NT2/D1 (cell line): Measurements from ENCODE around the gene UGT2A3.
"Not testable (repeated sequence)": the region's sequence is repeated elsewhere in the genome, so short reads cannot be mapped to it uniquely, and the experiment has no call there.

ENCODE experiments used
- DNase-seq: peaks from one replicate; pipeline ENCODE4 v3.0.0-alpha.2; 2011; ENCODE audit warnings: low read depth, low spot score
- H3K27me3 ChIP-seq: 2 replicates; pipeline ENCODE4 v1.6.0; 2011; ENCODE audit warnings: mild to moderate bottlenecking; ENCODE audit not compliant: insufficient read length, insufficient read depth
- H3K36me3 ChIP-seq: 2 replicates; pipeline ENCODE4 v1.6.1; 2011; ENCODE audit warnings: mild to moderate bottlenecking, low read length, mixed read lengths; ENCODE audit not compliant: insufficient read depth, insufficient read length
- H3K4me1 ChIP-seq: 2 replicates; pipeline ENCODE4 v1.5.1; 2011; ENCODE audit not compliant: insufficient read depth, insufficient read length
- H3K4me3 ChIP-seq: 2 replicates; pipeline ENCODE4 v1.5.1; 2011; ENCODE audit warnings: low read depth; ENCODE audit not compliant: insufficient read length
- H3K9ac ChIP-seq: 2 replicates; pipeline ENCODE4 v1.6.0; 2011; ENCODE audit warnings: low read depth; ENCODE audit not compliant: insufficient read length
- H3K9me3 ChIP-seq: 2 replicates; pipeline ENCODE4 v1.5.1; 2011; ENCODE audit warnings: mild to moderate bottlenecking, low read length; ENCODE audit not compliant: insufficient read depth
- SUZ12 ChIP-seq: IDR thresholded peaks from 2 replicates; pipeline ENCODE4 v1.6.1; 2011; ENCODE audit not compliant: insufficient read length, insufficient read depth; ENCODE audit errors: extremely low read depth
- YY1 ChIP-seq: IDR thresholded peaks from 2 replicates; pipeline ENCODE4 v1.6.1; 2011; ENCODE audit not compliant: insufficient read length, insufficient read depth
- ZNF274 ChIP-seq: IDR thresholded peaks from 2 replicates; pipeline ENCODE4 v1.6.1; 2011; ENCODE audit warnings: mild to moderate bottlenecking, low read depth, low read length

The UGT2A3 gene

DNA sequence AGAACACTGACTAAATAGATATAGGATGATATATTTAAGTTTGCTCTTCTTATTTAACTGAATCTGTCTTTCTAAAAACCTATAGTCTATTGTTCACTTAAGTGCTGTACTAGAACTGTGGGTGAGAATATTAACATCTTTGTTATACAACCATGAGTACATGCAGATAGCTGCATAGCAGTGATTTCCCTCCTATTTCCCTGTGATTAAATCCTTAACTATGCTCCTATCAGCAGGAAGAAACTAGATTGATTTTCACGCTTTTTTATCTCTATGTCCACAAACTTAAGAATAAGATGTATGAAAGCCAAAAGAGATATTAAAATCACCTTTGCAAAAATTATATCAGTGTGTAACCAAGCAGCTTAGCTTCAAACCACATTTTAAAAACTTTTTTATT, 11.3 kb upstream of the UGT2A3 start:
- Histone ChIP-seq H3K4me3 (no peak overlapping the region), H3K27me3 (no peaks in the 10 kb centered on the region), H3K4me1 (no peaks in the 10 kb centered on the region), H3K9me3 (no peaks in the 10 kb centered on the region), H3K9ac (no peak overlapping the region), H3K36me3 (no peaks in the 10 kb centered on the region)
- TF ChIP-seq SUZ12: no peak
- no peak for TF ChIP-seq YY1
- TF ChIP-seq ZNF274: no peak
- no peak for DNase-seq

DNA sequence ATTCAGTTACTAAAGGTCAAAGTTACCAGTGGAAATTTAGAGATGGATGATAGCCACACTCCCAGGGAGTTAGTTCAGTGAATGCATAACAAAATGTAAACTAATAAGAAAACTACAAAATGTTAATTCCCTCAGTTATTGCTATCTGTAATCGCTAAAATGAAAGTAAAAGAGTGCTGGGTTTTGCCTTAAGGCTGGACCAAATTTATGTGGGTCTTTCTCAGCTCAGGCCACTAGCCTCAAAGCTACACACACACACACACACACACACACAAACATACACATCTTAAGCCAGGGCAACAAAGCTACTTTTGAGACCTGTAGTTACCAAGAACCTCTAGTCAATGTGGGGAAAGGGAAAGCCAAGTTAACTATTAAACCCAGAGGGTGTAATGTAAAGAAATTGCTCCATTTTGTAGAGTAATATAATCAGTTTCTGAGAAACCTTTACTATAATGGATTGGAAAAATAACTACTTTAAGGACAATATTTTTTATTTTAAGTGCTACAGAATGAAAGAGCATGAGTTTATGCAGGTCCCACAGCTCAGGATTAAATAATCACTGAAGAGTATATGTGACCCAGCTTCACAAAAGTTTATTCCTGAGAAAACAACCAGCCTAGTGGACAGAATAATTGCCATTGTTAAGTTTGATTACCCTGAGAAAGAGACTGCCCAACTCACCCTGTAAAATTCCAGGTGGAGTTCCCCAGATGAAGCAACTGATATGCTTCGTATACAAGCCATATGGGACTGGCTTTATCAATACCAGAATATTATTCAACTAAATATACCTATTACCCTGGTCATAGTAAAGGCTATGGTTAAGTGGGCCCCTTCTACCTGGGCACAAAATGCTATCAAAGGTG, 8.9 kb upstream of the UGT2A3 start:
- H3K9ac ChIP-seq: no peak overlapping the region
- H3K36me3 ChIP-seq: no peaks in the 10 kb centered on the region
- no peak overlapping the region for H3K4me3 ChIP-seq
- no peak for TF ChIP-seq SUZ12
- TF ChIP-seq ZNF274: no peak
- TF ChIP-seq YY1: no peak
- no peaks in the 10 kb centered on the region for H3K27me3 ChIP-seq
- DNase-seq: no peak
- H3K4me1 ChIP-seq: no peaks in the 10 kb centered on the region
- H3K9me3 ChIP-seq: no peaks in the 10 kb centered on the region

DNA sequence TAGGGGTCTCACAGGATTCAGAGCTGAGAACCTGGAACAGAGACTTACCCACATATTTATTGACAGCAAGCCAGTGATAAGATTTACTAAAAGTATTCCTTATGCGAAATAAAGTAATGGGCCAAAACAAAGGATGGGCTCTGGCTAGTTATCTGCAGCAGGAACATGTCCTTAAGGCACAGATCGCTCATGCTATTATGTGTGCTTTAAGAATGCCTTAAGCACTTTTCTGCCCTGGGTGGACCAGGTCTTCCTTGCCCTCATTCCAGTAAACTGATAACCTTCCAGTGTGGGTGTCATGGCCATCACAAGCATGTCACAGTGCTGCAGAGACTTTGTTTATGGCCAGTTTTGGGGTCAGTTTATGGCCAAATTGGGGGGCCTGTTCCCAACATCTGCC, 7.5 kb upstream of the UGT2A3 start:
- H3K9ac ChIP-seq, H3K27me3 ChIP-seq, H3K4me3 ChIP-seq, H3K9me3 ChIP-seq, H3K36me3 ChIP-seq, DNase-seq, H3K4me1 ChIP-seq: not testable (repeated sequence)

DNA sequence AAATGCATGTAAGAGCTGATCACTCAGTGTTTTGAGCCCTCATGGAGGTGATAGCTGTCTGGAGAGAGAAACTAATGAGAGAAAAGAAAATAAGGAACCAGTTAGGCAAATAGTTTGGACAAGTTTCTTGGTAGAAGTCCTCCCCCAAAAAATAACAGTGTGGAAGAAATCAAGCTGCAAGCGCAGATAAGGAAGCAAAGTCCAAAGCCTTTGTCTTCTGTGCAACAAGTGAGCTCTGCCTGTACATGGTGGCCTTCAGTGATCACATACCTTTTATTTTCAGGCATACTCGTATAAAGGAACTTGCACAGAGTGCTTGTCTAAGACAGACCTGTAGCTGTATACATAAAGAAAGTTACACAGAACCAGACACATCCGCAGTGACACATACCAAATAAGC, 2.5 kb upstream of the UGT2A3 start:
- TF ChIP-seq SUZ12 (no peak), YY1 (no peak), ZNF274 (no peak)
- H3K9ac ChIP-seq: no peak overlapping the region
- no peaks in the 10 kb centered on the region for H3K36me3 ChIP-seq
- H3K27me3 ChIP-seq: no peaks in the 10 kb centered on the region
- no peak for DNase-seq
- no peaks in the 10 kb centered on the region for H3K4me1 ChIP-seq
- no peaks in the 10 kb centered on the region for H3K9me3 ChIP-seq
- H3K4me3 ChIP-seq: no peak overlapping the region

DNA sequence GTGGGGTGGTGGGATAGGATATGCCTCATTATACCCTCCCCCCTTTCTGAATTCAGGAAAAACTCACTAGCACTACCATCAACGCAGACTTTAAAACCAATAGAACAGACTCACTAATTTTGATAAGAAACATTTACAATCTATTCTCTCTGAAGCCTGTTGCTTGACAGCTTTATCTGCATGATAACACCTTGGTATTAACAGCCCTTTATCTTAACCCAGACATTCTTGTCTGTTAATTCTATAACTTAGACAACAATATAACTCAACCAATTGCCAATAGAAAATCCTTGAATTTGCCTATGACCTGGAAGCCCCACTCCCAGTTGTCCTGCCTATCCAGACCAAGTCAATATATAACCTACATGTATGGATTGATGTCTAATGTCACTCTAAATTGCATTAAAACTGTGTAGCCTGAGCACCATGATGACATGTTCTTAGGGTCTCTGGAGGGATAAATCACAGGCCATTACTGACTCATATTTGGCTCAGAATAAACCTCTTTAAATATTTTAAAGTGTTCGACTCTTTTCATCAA, 1.5 kb upstream of the UGT2A3 start:
- Histone ChIP-seq H3K36me3 (no peaks in the 10 kb centered on the region), H3K9me3 (no peaks in the 10 kb centered on the region), H3K27me3 (no peaks in the 10 kb centered on the region), H3K9ac (no peak overlapping the region), H3K4me3 (no peak overlapping the region), H3K4me1 (no peaks in the 10 kb centered on the region)
- TF ChIP-seq ZNF274: no peak
- no peak for TF ChIP-seq YY1
- no peak for TF ChIP-seq SUZ12
- DNase-seq: no peak

DNA sequence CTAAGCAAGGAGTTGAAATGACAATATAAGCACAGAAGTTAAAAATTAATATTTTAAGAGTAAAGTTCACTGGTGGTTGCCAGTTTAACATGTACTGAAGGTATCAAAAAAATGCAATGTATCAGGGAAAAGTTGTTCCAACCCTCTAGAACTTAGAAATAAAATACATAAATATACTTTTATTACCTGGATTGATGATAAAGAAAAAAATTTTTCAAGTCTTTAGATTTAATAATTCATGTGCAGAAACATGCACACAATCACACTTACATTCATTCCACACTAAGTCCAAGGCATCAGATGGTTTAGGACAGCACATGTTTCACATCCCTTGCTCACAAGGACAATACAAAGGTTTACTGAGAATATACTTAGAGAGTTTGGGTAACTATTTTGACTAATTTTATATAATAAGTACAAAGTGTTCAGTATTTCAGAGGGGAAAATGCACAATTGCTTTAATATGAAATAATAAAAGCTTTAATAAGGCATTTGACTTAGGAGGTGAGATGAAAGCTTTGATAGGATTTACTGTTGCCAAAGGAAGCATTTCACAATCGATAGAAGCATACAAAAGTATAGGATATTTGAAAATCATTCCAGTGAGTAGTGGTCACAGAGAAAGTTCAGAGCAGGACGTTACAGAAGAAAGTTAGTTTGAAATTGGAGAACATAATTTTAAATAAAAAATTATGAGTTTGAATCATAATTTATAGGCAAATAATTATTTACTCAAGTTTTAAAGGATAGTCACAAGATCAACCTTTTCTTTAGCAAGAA, 392 bp upstream of the UGT2A3 start:
- no peak overlapping the region for H3K9ac ChIP-seq
- no peaks in the 10 kb centered on the region for H3K9me3 ChIP-seq
- DNase-seq: no peak
- no peak for TF ChIP-seq SUZ12
- TF ChIP-seq YY1: no peak
- no peak for TF ChIP-seq ZNF274
- H3K27me3 ChIP-seq: no peaks in the 10 kb centered on the region
- H3K36me3 ChIP-seq: no peaks in the 10 kb centered on the region
- H3K4me1 ChIP-seq: no peaks in the 10 kb centered on the region
- no peak overlapping the region for H3K4me3 ChIP-seq

DNA sequence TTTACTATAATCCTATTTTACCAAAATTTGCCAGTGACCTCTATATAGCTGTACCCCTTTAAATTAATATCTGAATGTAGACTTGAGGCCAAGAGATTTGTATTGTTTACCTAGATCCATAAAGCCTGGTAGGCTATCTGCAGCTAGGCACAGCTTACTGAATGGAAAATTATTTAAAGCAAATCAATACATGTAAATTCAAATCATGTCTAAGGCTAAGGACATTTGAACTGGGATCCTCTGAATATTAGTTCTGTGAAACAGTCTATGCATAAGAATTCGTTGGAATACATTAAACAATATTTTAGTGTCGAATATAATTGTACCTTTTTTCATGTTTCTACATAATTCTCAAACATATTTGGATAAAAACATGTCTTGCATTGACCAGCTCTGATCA, 1.6 kb downstream of the UGT2A3 start:
- Histone ChIP-seq H3K9me3 (no peaks in the 10 kb centered on the region), H3K36me3 (no peaks in the 10 kb centered on the region), H3K4me1 (no peaks in the 10 kb centered on the region), H3K9ac (no peak overlapping the region), H3K4me3 (no peak overlapping the region), H3K27me3 (no peaks in the 10 kb centered on the region)
- DNase-seq: no peak
- TF ChIP-seq SUZ12 (no peak), ZNF274 (no peak), YY1 (no peak)

DNA sequence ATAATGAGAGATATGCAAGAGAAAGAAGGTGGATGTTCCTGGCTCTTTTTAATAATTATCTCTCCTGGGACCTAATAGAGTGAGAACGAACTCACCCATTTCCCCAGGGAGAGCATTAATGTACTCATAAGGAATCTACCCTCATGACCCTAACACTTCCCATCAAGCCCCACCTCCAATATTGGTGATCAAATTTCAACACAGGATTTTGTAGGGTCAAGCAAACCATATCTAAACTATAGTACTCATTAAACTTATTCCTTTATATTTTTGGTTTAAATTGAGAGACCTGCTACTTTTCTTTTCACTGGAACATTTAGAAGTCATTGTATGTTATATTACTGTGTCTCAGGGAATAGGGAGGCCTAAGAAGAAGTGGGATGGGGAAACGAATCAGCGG, 2.6 kb downstream of the UGT2A3 start:
- Histone ChIP-seq H3K27me3 (no peaks in the 10 kb centered on the region), H3K9ac (no peak overlapping the region), H3K4me3 (no peak overlapping the region), H3K4me1 (no peaks in the 10 kb centered on the region), H3K36me3 (no peaks in the 10 kb centered on the region), H3K9me3 (no peaks in the 10 kb centered on the region)
- no peak for DNase-seq
- no peak for TF ChIP-seq YY1
- TF ChIP-seq SUZ12: no peak
- TF ChIP-seq ZNF274: no peak
